IMR-90 (cell line): ENCODE measurements around the gene ZC2HC1B. TPM values are rescaled to one million over a fixed set of nuclear protein-coding genes. Genes with fewer than 3 reads are reported as not detected.

Source experiments
- ATAC-seq: fragments of 200-7000 bp; cut with Tn5 transposase; 2 replicates; pipeline ENCODE4 v1.9.1; 2020; ENCODE audit warnings: low read depth, mild to moderate bottlenecking, moderate library complexity
- BruUV-seq: library from RNA; stranded (reverse); fragments of 400-500 nt; replicated peaks from 2 replicates; lab custom pipeline; 2021; lab: Mats Ljungman, UMichigan
- CTCF ChIA-PET: fragments of 300-600 bp; formaldehyde crosslinking; extraction: SDS; loops from one replicate; lab custom pipeline; 2021; ENCODE audit warnings: antibody characterized with exemption; lab: Yijun Ruan, JAX
- POLR2A ChIA-PET: fragments of 300-600 bp; sonication (Branson Sonifier 250); formaldehyde crosslinking; loops from one replicate; lab custom pipeline; 2022; ENCODE audit warnings: antibody characterized with exemption; ENCODE audit not compliant: unreplicated experiment; lab: Charles Lee
- DNase-seq: peaks from one replicate; pipeline ENCODE4 v3.0.0; 2013
- H2AFZ ChIP-seq: replicated peaks from 2 replicates; pipeline ENCODE3; 2013; ENCODE audit warnings: low read length, mild to moderate bottlenecking; ENCODE audit not compliant: poor library complexity
- H2AK5ac ChIP-seq: 2 replicates; pipeline ENCODE4 v1.6.1; 2013; ENCODE audit warnings: low read depth, low read length, inconsistent platforms
- H2AK9ac ChIP-seq: replicated peaks from 2 replicates; pipeline ENCODE3; 2013; ENCODE audit warnings: mild to moderate bottlenecking, low read depth, low read length, moderate library complexity; ENCODE audit not compliant: poor library complexity
- H2BK120ac ChIP-seq: 2 replicates; pipeline ENCODE4 v1.6.1; 2013; ENCODE audit warnings: low read depth, low read length, inconsistent platforms
- H2BK15ac ChIP-seq: 3 replicates; pipeline ENCODE4 v1.6.1; 2013; ENCODE audit warnings: low read depth, low read length, inconsistent platforms
- H2BK20ac ChIP-seq: 2 replicates; pipeline ENCODE4 v1.6.1; 2013; ENCODE audit warnings: low read depth, mild to moderate bottlenecking, inconsistent platforms, low read length, moderate library complexity
- H2BK5ac ChIP-seq: 2 replicates; pipeline ENCODE4 v1.6.1; 2013; ENCODE audit warnings: mild to moderate bottlenecking, low read depth, low read length, inconsistent platforms; ENCODE audit not compliant: poor library complexity, severe bottlenecking
- H3K14ac ChIP-seq: replicated peaks from 2 replicates; pipeline ENCODE4 v1.6.1; 2013; ENCODE audit warnings: low read depth, low read length, inconsistent platforms
- H3K18ac ChIP-seq: 2 replicates; pipeline ENCODE4 v1.6.1; 2013; ENCODE audit warnings: low read depth, low read length, control low read depth
- H3K23ac ChIP-seq: 2 replicates; pipeline ENCODE4 v1.6.1; 2013; ENCODE audit warnings: low read depth, low read length, inconsistent platforms
- H3K27ac ChIP-seq: 2 replicates; pipeline ENCODE4 v1.5.1; 2013; ENCODE audit warnings: mild to moderate bottlenecking, control low read depth, low read length; ENCODE audit not compliant: insufficient read depth
- H3K27me3 ChIP-seq: 2 replicates; pipeline ENCODE4 v1.6.1; 2013; ENCODE audit warnings: low read length; ENCODE audit not compliant: control insufficient read depth, insufficient read depth
- H3K36me3 ChIP-seq: 2 replicates; pipeline ENCODE4 v1.6.1; 2013; ENCODE audit warnings: low read length, mixed read lengths; ENCODE audit not compliant: control insufficient read depth, insufficient read depth
- H3K4ac ChIP-seq: 2 replicates; pipeline ENCODE4 v1.6.1; 2013; ENCODE audit warnings: low read depth, low read length, inconsistent platforms
- H3K4me1 ChIP-seq: 2 replicates; pipeline ENCODE4 v1.6.1; 2013; ENCODE audit warnings: low read length, mixed read lengths; ENCODE audit not compliant: control insufficient read depth, insufficient read depth
- H3K4me2 ChIP-seq: 2 replicates; pipeline ENCODE4 v1.6.1; 2013; ENCODE audit warnings: low read depth, mild to moderate bottlenecking, control low read depth, low read length, moderate library complexity
- H3K4me3 ChIP-seq: 2 replicates; pipeline ENCODE4 v1.5.1; 2013; ENCODE audit warnings: low read depth, mild to moderate bottlenecking, control low read depth, low read length, moderate library complexity; ENCODE audit not compliant: insufficient read depth
- H3K56ac ChIP-seq: 2 replicates; pipeline ENCODE4 v1.6.1; 2013; ENCODE audit warnings: low read length, inconsistent platforms; ENCODE audit not compliant: insufficient read depth; ENCODE audit errors: extremely low read depth
- H3K79me1 ChIP-seq, 2 experiments: 2 replicates each; pipeline ENCODE4 v1.6.1; 2013; ENCODE audit warnings: low read length in 2 of 2, inconsistent platforms in 1 of 2, low read depth in 1 of 2
- H3K9ac ChIP-seq: 2 replicates; pipeline ENCODE4 v1.6.1; 2013; ENCODE audit warnings: low read depth, low read length, control low read depth
- H3K9me1 ChIP-seq: 2 replicates; pipeline ENCODE4 v1.6.1; 2013; ENCODE audit warnings: low read length, inconsistent platforms; ENCODE audit not compliant: insufficient read depth
- H3K9me3 ChIP-seq: 2 replicates; pipeline ENCODE4 v1.6.1; 2013; ENCODE audit warnings: low read length; ENCODE audit not compliant: control insufficient read depth, insufficient read depth
- H4K20me1 ChIP-seq: 2 replicates; pipeline ENCODE4 v1.6.1; 2013; ENCODE audit warnings: low read length, inconsistent platforms; ENCODE audit not compliant: insufficient read depth
- H4K5ac ChIP-seq: 2 replicates; pipeline ENCODE4 v1.6.1; 2013; ENCODE audit warnings: mild to moderate bottlenecking, low read depth, low read length, control low read depth
- H4K8ac ChIP-seq, 2 experiments: 2 replicates each; pipeline ENCODE4 v1.6.1; 2013; ENCODE audit warnings: low read depth in 2 of 2, low read length in 2 of 2, control low read depth in 1 of 2, inconsistent platforms in 1 of 2
- H4K91ac ChIP-seq: 2 replicates; pipeline ENCODE4 v1.6.1; 2013; ENCODE audit warnings: low read depth, low read length, inconsistent platforms; ENCODE audit not compliant: insufficient read depth
- BHLHE40 ChIP-seq: fragments of 150-350 bp; IDR thresholded peaks from 2 replicates; pipeline ENCODE4 v1.6.1; 2016; ENCODE audit warnings: mild to moderate bottlenecking, low read depth, low read length
- CEBPB ChIP-seq: IDR thresholded peaks from 2 replicates; pipeline ENCODE4 v1.6.1; 2012; ENCODE audit warnings: low read depth, low read length, improper control_type of control experiment
- CHD1 ChIP-seq: IDR thresholded peaks from 2 replicates; pipeline ENCODE4 v1.6.1; 2012; ENCODE audit warnings: low read depth, low read length, improper control_type of control experiment
- CTCF ChIP-seq: conservative IDR thresholded peaks from 2 replicates; pipeline ENCODE4 v1.5.1; 2012; ENCODE audit warnings: mild to moderate bottlenecking, low read depth, low read length, improper control_type of control experiment
- FOS ChIP-seq: fragments of 150-350 bp; IDR thresholded peaks from 2 replicates; pipeline ENCODE4 v1.6.1; 2016; ENCODE audit warnings: low read depth, low read length
- MAZ ChIP-seq: IDR thresholded peaks from 2 replicates; pipeline ENCODE4 v1.6.1; 2012; ENCODE audit warnings: low read depth, mild to moderate bottlenecking, low read length, improper control_type of control experiment, moderate library complexity, borderline replicate concordance
- MXI1 ChIP-seq: IDR thresholded peaks from 2 replicates; pipeline ENCODE4 v1.6.1; 2012; ENCODE audit warnings: low read depth, mild to moderate bottlenecking, low read length, moderate library complexity, borderline replicate concordance
- NFE2L2 ChIP-seq: fragments of 150-350 bp; IDR thresholded peaks from 2 replicates; pipeline ENCODE4 v1.6.1; 2016; ENCODE audit warnings: low read depth, mild to moderate bottlenecking, low read length
- POLR2A ChIP-seq: IDR thresholded peaks from 2 replicates; pipeline ENCODE4 v1.6.1; 2012; ENCODE audit warnings: mild to moderate bottlenecking, low read depth, low read length
- RAD21 ChIP-seq: IDR thresholded peaks from 2 replicates; pipeline ENCODE4 v1.6.1; 2012; ENCODE audit warnings: low read length, improper control_type of control experiment
- RCOR1 ChIP-seq: IDR thresholded peaks from 2 replicates; pipeline ENCODE4 v1.6.1; 2012; ENCODE audit warnings: mild to moderate bottlenecking, low read length, improper control_type of control experiment; ENCODE audit not compliant: insufficient replicate concordance
- SMC3 ChIP-seq: fragments of 150-350 bp; IDR thresholded peaks from 2 replicates; pipeline ENCODE4 v1.6.1; 2016; ENCODE audit warnings: low read depth, mild to moderate bottlenecking, antibody characterized with exemption, low read length, moderate library complexity
- USF2 ChIP-seq: fragments of 150-350 bp; IDR thresholded peaks from 2 replicates; pipeline ENCODE4 v1.6.1; 2017; ENCODE audit warnings: mild to moderate bottlenecking, antibody characterized with exemption, low read length, low read depth
- WGBS, 2 experiments: methylation state at CpG; one replicate each; pipeline versions ENCODE4 v1.1.5 to v1.1.7; 2013; ENCODE audit warnings: missing lambda C conversion rate in 2 of 2; ENCODE audit not compliant: insufficient read length in 1 of 2; ENCODE audit errors: extremely low coverage in 2 of 2; 5-methylcytosine and 5-hydroxymethylcytosine counted together
- dilution Hi-C: fragments of 300-500 bp; cut with HindIII; formaldehyde crosslinking; loops from one replicate; pipeline ENCODE4 v1.14.3; 2018; ENCODE audit warnings: low sequenced_read_pairs; ENCODE audit not compliant: unreplicated experiment
- in situ Hi-C: fragments of 300-500 bp; cut with MboI; formaldehyde crosslinking; loops from 3 replicates; pipeline ENCODE4 v1.14.3; 2019; ENCODE audit warnings: low sequenced_read_pairs, inconsistent platforms, mixed read lengths
- intact Hi-C: fragments of 100-400 bp; cut with micrococcal nuclease; formaldehyde crosslinking; loops from 2 replicates; pipeline ENCODE4 v1.10.0; 2022
- polyA plus RNA-seq, 3 experiments: library from polyadenylated mRNA; depleted of rRNA; stranded (reverse); fragments of >200 nt; gene quantifications; 2 replicates each; pipeline ENCODE4 v1.2.3, GENCODE V29; 2012; ENCODE audit warnings: low replicate concordance in 1 of 3
- total RNA-seq: library from RNA; depleted of rRNA; stranded (reverse); fragments of >200 nt; gene quantifications from 2 replicates; pipeline ENCODE4 v1.2.3, GENCODE V29; 2012

Gene ZC2HC1B
- total and polyA plus RNA-seq, 2 of the 4 experiments (the other 2 are of a cell fraction): not detected

GRCh38 chr6:143842902-143843676, 21.2 kb upstream of the ZC2HC1B start, which contains the start of gene LTV1:
LTV1 (plus strand) TSS chr6:143843338; CDS start chr6:143843478, 140 bp downstream.
- peak within 1 kb of the TSS; percentile 97 for H3K4ac ChIP-seq
- peak within 1 kb of the TSS; percentile 93 for H2AK5ac ChIP-seq
- 0% methylated on average over 24 of the region's 64 CpGs; no CpG with 5 or more reads in 1 of the 2 experiments for WGBS, 2 experiments
- H3K4me1 ChIP-seq: peaks cover 3% of the 10 kb centered on the region; the same call in 1 of the 2 replicates
- H3K4me3 ChIP-seq: peak within 1 kb of the TSS; percentile 86
- peak within 1 kb of the TSS; percentile 40; the same call in 1 of the 2 replicates for H2BK20ac ChIP-seq
- dilution Hi-C loops: no loop called here
- no peaks in the 10 kb centered on the region for H3K27me3 ChIP-seq
- no TSS peak for BruUV-seq
- peak within 1 kb of the TSS; percentile 93 for H3K18ac ChIP-seq
- intact Hi-C loops: loop anchor here (1.0 to 10.0 kb wide), 3 partner anchors 164 to 268 kb away; no protein-coding TSS in a partner anchor
- H2BK5ac ChIP-seq: peak within 1 kb of the TSS; percentile 91
- H4K8ac ChIP-seq: peak within 1 kb of the TSS; percentile 94 to 99
- H4K20me1 ChIP-seq: no peaks in the 10 kb centered on the region
- H4K5ac ChIP-seq: peak within 1 kb of the TSS; percentile 95
- H3K4me2 ChIP-seq: peak within 1 kb of the TSS; percentile 99
- H2BK15ac ChIP-seq: peak within 1 kb of the TSS; percentile 53; the same call in 1 of the 3 replicates
- peak within 1 kb of the TSS; percentile 59 for H2BK120ac ChIP-seq
- peak within 1 kb of the TSS; percentile 95 for H3K56ac ChIP-seq
- H3K9me1 ChIP-seq: no peaks in the 10 kb centered on the region
- peak within 1 kb of the TSS; percentile 95 for H2AK9ac ChIP-seq
- peaks cover 15% of the 10 kb centered on the region for H3K36me3 ChIP-seq
- peak within 1 kb of the TSS; percentile 97 for H3K9ac ChIP-seq
- in situ Hi-C loops: no loop called here
- peak within 1 kb of the TSS; percentile 88 for H3K27ac ChIP-seq
- H3K23ac ChIP-seq: peak within 1 kb of the TSS; percentile 95
- H4K91ac ChIP-seq: peak within 1 kb of the TSS; percentile 96
- H3K79me1 ChIP-seq: peaks cover 18 to 34% of the 10 kb centered on the region in 2 experiments; a peak in 3 of 4 replicates
- peak; percentile 96 for DNase-seq
- ATAC-seq: peak; percentile 99
- H2AFZ ChIP-seq: peak within 1 kb of the TSS; percentile 99
- ChIA-PET CTCF (interaction anchor here (0.6 to 1.5 kb wide), 2 partner anchors 14 to 20 kb away, joined by 3 read pairs; no protein-coding TSS in a partner anchor), POLR2A (interaction anchor here (0.6 kb wide), 1 partner anchor 609 kb away, joined by 4 read pairs; no protein-coding TSS in a partner anchor)
- H3K14ac ChIP-seq: peak within 1 kb of the TSS; percentile 98
- H3K9me3 ChIP-seq: no peaks in the 10 kb centered on the region
- TF ChIP-seq RAD21 (no peak), USF2 (peak; percentile 54), RCOR1 (no peak), CHD1 (0 out of 2 replicates have a peak, but pooled peaks have one; percentile 73), SMC3 (no peak), POLR2A (peak; percentile 89), CTCF (no peak), MXI1 (peak; percentile 96), MAZ (peak; percentile 45; the same call in 1 of the 2 replicates), BHLHE40 (peak; percentile 97), FOS (no peak), NFE2L2 (no peak), CEBPB (0 out of 2 replicates have a peak, but pooled peaks have one; percentile 3)
